ENCODE results near the gene TRIM59.
A peak's percentile ranks its signal among the peaks of the same experiment; 100 is the strongest.

TRIM59 gene

DNA sequence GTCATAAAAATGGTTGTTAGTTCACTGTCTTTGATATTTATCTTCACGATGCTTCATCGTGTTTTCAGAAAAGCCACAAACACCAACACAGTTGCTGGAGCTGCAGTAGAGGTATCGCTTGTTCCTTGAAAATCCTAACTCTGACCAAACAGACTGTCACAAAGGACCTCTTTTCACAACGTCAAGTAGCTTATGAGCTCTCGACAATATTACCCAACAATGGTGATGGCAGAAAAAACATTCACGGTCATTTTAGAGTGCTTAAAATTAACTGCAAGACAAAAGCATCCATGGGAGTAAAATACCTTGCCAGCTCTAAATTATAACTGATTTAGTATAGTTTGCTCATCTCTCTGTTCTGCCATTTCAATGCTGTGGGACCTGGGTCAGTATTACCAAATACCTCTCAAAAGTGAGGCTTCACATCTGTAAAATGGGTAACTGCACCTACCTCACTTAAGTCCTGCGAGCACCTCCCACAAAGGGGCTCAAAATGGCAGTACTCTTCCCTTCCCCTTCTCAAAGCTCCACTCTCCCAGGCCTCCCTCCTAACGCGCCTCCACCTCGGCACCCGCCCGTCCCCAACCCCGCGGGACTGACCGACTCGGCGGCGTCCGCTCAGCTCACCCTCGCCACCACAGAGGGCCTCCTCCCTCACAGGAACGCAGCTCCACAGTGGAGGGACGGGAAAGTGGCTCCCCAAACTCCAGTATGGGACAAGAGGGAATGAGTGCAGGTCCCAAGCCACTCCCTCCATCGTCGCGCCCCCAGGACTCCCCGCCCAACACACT, 546 bp downstream of the TRIM59 start:
- H3K79me2 ChIP-seq (ENCODE audit: control insufficient read depth, insufficient read depth, low read length, poor library complexity), result peaks cover 14% of the 10 kb centered on the region
- peak overlapping the region; percentile 67 for H4K12ac ChIP-seq (ENCODE audit: low read depth, low read length)
- peak overlapping the region; percentile 68 for H2AFZ ChIP-seq (ENCODE audit: insufficient read depth, low read length, poor library complexity)
- no peak for DNase-seq
- peak overlapping the region; percentile 93 for H3K27ac ChIP-seq (ENCODE audit: low read depth, low read length)
- H3K9ac ChIP-seq (ENCODE audit: low read length), result peak overlapping the region; percentile 67
- H4K8ac ChIP-seq (ENCODE audit: low read depth, low read length), result peak overlapping the region; percentile 75
- H3K4me3 ChIP-seq (ENCODE audit: low read depth, low read length), result peak overlapping the region; percentile 91
- H3K4me2 ChIP-seq (ENCODE audit: low read length), result peak overlapping the region; percentile 65
- no peaks in the 10 kb centered on the region for H3K27me3 ChIP-seq (ENCODE audit: insufficient read depth, low read length)
- H2AK5ac ChIP-seq (ENCODE audit: low read length), result peak overlapping the region; percentile 11
- H3K14ac ChIP-seq (ENCODE audit: low read length), result peak overlapping the region; percentile 66
- peaks cover 11% of the 10 kb centered on the region for H3K79me1 ChIP-seq (ENCODE audit: low read length)
- peaks cover 7 to 14% of the 10 kb centered on the region in 2 experiments for H3K4me1 ChIP-seq (ENCODE audit: control insufficient read depth in 1 of 2, insufficient read depth in 2 of 2, low read length in 2 of 2)
- H2BK5ac ChIP-seq (ENCODE audit: low read depth, low read length, poor library complexity), result peak overlapping the region; percentile 82
- WGBS (ENCODE audit: extremely low coverage, insufficient coverage, insufficient read length), result no CpG with 5 or more reads among the region's 26 CpGs
- peaks cover 8 to 9% of the 10 kb centered on the region in 2 experiments for H3K36me3 ChIP-seq (ENCODE audit: control insufficient read depth in 1 of 2, insufficient read depth in 2 of 2, low read length in 2 of 2)
- peak overlapping the region; percentile 20 for H2BK120ac ChIP-seq (ENCODE audit: insufficient read depth, low read length, poor library complexity)
- peak overlapping the region; percentile 43 for H3K4ac ChIP-seq (ENCODE audit: low read depth, low read length)
- no peak overlapping the region for H2BK12ac ChIP-seq (ENCODE audit: low read length)
- H3K18ac ChIP-seq (ENCODE audit: low read length), result peak overlapping the region; percentile 76
- no peaks in the 10 kb centered on the region for H3K9me3 ChIP-seq (ENCODE audit: insufficient read depth, low read depth, low read length)
- no peak overlapping the region for H3K23ac ChIP-seq (ENCODE audit: low read length)
- peak overlapping the region; percentile 87 for H4K91ac ChIP-seq (ENCODE audit: low read depth, low read length)

DNA sequence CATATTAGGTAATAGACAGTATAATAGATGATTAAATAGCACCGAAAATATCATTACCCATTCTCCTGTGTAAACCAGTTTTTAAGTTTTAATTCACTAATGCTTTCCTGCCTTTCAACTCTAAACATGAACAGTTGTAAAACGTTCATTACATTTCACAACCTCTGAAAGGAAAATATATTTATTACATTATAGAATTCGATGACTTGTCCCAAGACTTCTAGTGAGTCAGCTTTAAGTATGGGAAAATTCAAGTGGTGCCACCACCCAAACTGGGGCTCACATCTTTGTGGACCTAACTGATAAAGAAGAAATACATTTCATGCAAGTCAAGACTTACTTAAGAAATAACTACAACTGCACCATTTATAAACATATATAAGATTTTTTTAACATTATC, 2.0 kb downstream of the TRIM59 start:
- no CpG with 5 or more reads among the region's 3 CpGs for WGBS (ENCODE audit: extremely low coverage, insufficient coverage, insufficient read length)
- no peak overlapping the region for H3K9ac ChIP-seq (ENCODE audit: low read length)
- no peak overlapping the region for H3K23ac ChIP-seq (ENCODE audit: low read length)

DNA sequence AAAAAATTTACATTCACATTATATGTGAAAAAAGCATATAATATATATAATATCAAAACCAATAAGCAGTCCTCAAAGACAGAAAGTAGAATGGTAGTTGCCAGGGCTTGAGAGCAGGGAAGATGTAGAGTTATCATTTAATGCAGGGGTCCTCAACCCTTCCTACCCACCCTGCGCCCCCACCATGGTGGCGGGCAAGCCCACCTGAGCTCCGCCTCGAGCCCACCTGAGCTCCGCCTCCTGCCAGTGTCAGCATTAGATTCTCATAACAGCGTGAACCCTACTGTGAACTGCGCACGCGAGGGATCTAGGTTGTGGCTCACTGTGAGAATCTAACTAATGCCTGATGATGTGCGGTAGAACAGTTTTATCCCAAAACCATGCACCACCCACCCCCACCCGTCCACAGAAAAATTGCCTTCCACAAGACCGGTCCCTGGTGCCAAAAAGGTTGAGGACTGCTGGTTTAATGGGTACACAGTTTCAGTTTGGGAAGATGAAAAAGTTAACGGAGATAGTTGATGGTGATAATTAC, 3.0 kb downstream of the TRIM59 start:
- WGBS (ENCODE audit: extremely low coverage, insufficient coverage, insufficient read length), result no CpG with 5 or more reads among the region's 13 CpGs
- Histone ChIP-seq H3K14ac (ENCODE audit: low read length) (no peak overlapping the region), H3K9me3 (ENCODE audit: insufficient read depth, low read depth, low read length) (no peaks in the 10 kb centered on the region)

More for the DNA sequence above, 2.0 kb downstream of the TRIM59 start:
- no peak overlapping the region for H2BK5ac ChIP-seq (ENCODE audit: low read depth, low read length, poor library complexity)
- H3K4ac ChIP-seq (ENCODE audit: low read depth, low read length), result no peak overlapping the region
- no peak overlapping the region for H3K18ac ChIP-seq (ENCODE audit: low read length)
- peaks cover 7 to 14% of the 10 kb centered on the region in 2 experiments for H3K4me1 ChIP-seq (ENCODE audit: control insufficient read depth in 1 of 2, insufficient read depth in 2 of 2, low read length in 2 of 2)
- H3K14ac ChIP-seq (ENCODE audit: low read length), result no peak overlapping the region
- peaks cover 9 to 13% of the 10 kb centered on the region in 2 experiments for H3K36me3 ChIP-seq (ENCODE audit: control insufficient read depth in 1 of 2, insufficient read depth in 2 of 2, low read length in 2 of 2)
- H3K27ac ChIP-seq (ENCODE audit: low read depth, low read length), result no peak overlapping the region
- H4K91ac ChIP-seq (ENCODE audit: low read depth, low read length), result no peak overlapping the region
- H3K79me1 ChIP-seq (ENCODE audit: low read length), result peaks cover 11% of the 10 kb centered on the region
- H4K12ac ChIP-seq (ENCODE audit: low read depth, low read length), result no peak overlapping the region
- H2AK5ac ChIP-seq (ENCODE audit: low read length), result no peak overlapping the region
- H2BK12ac ChIP-seq (ENCODE audit: low read length), result no peak overlapping the region
- H2AFZ ChIP-seq (ENCODE audit: insufficient read depth, low read length, poor library complexity), result no peak overlapping the region
- H3K79me2 ChIP-seq (ENCODE audit: control insufficient read depth, insufficient read depth, low read length, poor library complexity), result peaks cover 14% of the 10 kb centered on the region
- no peak overlapping the region for H3K4me3 ChIP-seq (ENCODE audit: low read depth, low read length)
- DNase-seq, result no peak
- no peaks in the 10 kb centered on the region for H3K27me3 ChIP-seq (ENCODE audit: insufficient read depth, low read length)
- H3K4me2 ChIP-seq (ENCODE audit: low read length), result no peak overlapping the region
- no peak overlapping the region for H2BK120ac ChIP-seq (ENCODE audit: insufficient read depth, low read length, poor library complexity)
- no peak overlapping the region for H4K8ac ChIP-seq (ENCODE audit: low read depth, low read length)
- H3K9me3 ChIP-seq (ENCODE audit: insufficient read depth, low read depth, low read length), result no peaks in the 10 kb centered on the region

DNA sequence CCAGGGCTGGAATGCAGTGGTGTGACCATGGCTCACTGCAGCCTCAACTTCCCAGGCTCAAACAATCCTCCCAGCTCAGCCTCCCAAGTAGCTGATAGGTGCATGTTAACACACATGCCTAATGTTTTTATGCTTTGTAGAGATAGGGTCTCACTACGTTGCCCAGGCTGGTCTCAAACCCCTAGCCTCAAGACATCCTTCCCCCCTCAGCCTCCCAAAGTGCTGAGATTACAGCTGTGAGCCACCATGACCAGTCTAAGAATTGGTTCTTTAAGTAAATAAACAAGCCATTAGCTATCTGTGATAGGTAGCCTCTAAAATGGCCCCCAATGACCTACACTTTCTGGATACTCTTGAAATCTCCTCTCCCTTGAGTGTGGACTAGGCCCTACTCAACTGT, 3.7 kb downstream of the TRIM59 start:
- Histone ChIP-seq H3K23ac (ENCODE audit: low read length) (no peak overlapping the region), H2BK5ac (ENCODE audit: low read depth, low read length, poor library complexity) (no peak overlapping the region), H3K4me3 (ENCODE audit: low read depth, low read length) (no peak overlapping the region), H3K79me1 (ENCODE audit: low read length) (peaks cover 11% of the 10 kb centered on the region), H4K91ac (ENCODE audit: low read depth, low read length) (no peak overlapping the region), H2AK5ac (ENCODE audit: low read length) (no peak overlapping the region), H3K27me3 (ENCODE audit: insufficient read depth, low read length) (no peaks in the 10 kb centered on the region), H4K12ac (ENCODE audit: low read depth, low read length) (no peak overlapping the region), H3K14ac (ENCODE audit: low read length) (no peak overlapping the region), H2AFZ (ENCODE audit: insufficient read depth, low read length, poor library complexity) (no peak overlapping the region), H2BK120ac (ENCODE audit: insufficient read depth, low read length, poor library complexity) (no peak overlapping the region), H3K36me3 (ENCODE audit: control insufficient read depth in 1 of 2, insufficient read depth in 2 of 2, low read length in 2 of 2) (peaks cover 11 to 13% of the 10 kb centered on the region in 2 experiments), H3K4me1 (ENCODE audit: control insufficient read depth in 1 of 2, insufficient read depth in 2 of 2, low read length in 2 of 2) (peaks cover 7 to 14% of the 10 kb centered on the region in 2 experiments), H3K18ac (ENCODE audit: low read length) (peak overlapping the region; percentile 29), H3K9ac (ENCODE audit: low read length) (no peak overlapping the region), H3K9me3 (ENCODE audit: insufficient read depth, low read depth, low read length) (no peaks in the 10 kb centered on the region), H2BK12ac (ENCODE audit: low read length) (no peak overlapping the region), H3K79me2 (ENCODE audit: control insufficient read depth, insufficient read depth, low read length, poor library complexity) (peaks cover 14% of the 10 kb centered on the region), H3K27ac (ENCODE audit: low read depth, low read length) (no peak overlapping the region), H3K4me2 (ENCODE audit: low read length) (no peak overlapping the region), H3K4ac (ENCODE audit: low read depth, low read length) (peak overlapping the region; percentile 58), H4K8ac (ENCODE audit: low read depth, low read length) (no peak overlapping the region)
- no peak for DNase-seq
- WGBS (ENCODE audit: extremely low coverage, insufficient coverage, insufficient read length), result no CpG with 5 or more reads among the region's 1 CpG

More for the DNA sequence above, 3.0 kb downstream of the TRIM59 start:
- Histone ChIP-seq H4K91ac (ENCODE audit: low read depth, low read length) (no peak overlapping the region), H4K12ac (ENCODE audit: low read depth, low read length) (no peak overlapping the region), H3K27ac (ENCODE audit: low read depth, low read length) (no peak overlapping the region), H4K8ac (ENCODE audit: low read depth, low read length) (peak overlapping the region; percentile 29), H3K23ac (ENCODE audit: low read length) (peak overlapping the region; percentile 97), H2BK5ac (ENCODE audit: low read depth, low read length, poor library complexity) (no peak overlapping the region), H2AFZ (ENCODE audit: insufficient read depth, low read length, poor library complexity) (no peak overlapping the region), H3K9ac (ENCODE audit: low read length) (peak overlapping the region; percentile 53), H3K27me3 (ENCODE audit: insufficient read depth, low read length) (no peaks in the 10 kb centered on the region), H3K79me2 (ENCODE audit: control insufficient read depth, insufficient read depth, low read length, poor library complexity) (peaks cover 14% of the 10 kb centered on the region), H3K4ac (ENCODE audit: low read depth, low read length) (peak overlapping the region; percentile 97), H3K18ac (ENCODE audit: low read length) (no peak overlapping the region), H3K4me1 (ENCODE audit: control insufficient read depth in 1 of 2, insufficient read depth in 2 of 2, low read length in 2 of 2) (peaks cover 7 to 14% of the 10 kb centered on the region in 2 experiments), H3K36me3 (ENCODE audit: control insufficient read depth in 1 of 2, insufficient read depth in 2 of 2, low read length in 2 of 2) (peaks cover 11 to 13% of the 10 kb centered on the region in 2 experiments), H3K79me1 (ENCODE audit: low read length) (peaks cover 11% of the 10 kb centered on the region), H2BK12ac (ENCODE audit: low read length) (no peak overlapping the region), H3K4me3 (ENCODE audit: low read depth, low read length) (no peak overlapping the region), H2BK120ac (ENCODE audit: insufficient read depth, low read length, poor library complexity) (no peak overlapping the region), H3K4me2 (ENCODE audit: low read length) (no peak overlapping the region), H2AK5ac (ENCODE audit: low read length) (no peak overlapping the region)
- DNase-seq, result no peak

All from trophoblast cell (in vitro differentiated cells and primary cell).